GM20000 (cell line): ENCODE data around the gene SNX27.

Source experiments
- DNase-seq: peaks from one replicate; pipeline ENCODE4 v3.0.0; 2012; ENCODE audit warnings: low spot score
- CTCF ChIP-seq: IDR thresholded peaks from 2 replicates; pipeline ENCODE4 v1.5.1; 2012; ENCODE audit warnings: mild to moderate bottlenecking, control low read depth; ENCODE audit errors: extremely low read depth, missing control alignments

The SNX27 gene

DNA sequence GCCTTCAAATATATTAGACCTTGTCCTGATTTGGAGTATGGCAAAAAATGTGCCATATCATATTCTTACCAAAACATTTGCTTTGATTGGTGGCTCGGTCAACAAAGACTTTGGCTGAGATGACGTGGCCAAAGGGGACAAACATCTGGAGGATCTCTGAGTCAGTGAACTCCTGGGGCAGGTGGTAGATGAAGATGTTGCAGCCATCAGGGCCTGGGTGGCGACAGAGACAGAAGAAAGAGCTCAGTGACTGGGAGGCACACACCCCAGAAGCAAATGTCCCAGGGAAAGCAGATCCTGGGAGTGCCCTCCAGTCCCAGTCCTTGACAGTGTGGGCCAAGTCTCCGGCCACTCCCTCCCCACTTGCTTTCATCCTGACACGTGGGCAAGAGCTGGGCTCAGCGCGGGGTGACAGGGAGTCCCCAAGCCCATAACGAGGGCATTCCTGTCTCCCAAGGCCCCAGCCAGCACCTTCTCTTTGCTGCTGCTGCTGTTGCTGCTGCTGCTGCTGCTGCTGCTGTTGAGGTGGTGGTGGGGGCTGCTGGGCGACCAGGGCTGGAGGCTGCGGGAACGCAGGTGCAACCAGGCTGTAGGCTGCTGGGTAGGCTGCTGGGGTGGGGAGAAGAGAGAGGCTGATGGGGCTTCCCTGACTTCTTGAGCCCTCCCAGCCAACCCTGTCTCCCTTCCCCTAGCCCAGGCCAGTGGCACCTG, 94.1 kb downstream of the SNX27 start:
- no peak for TF ChIP-seq CTCF
- DNase-seq, result no peak

DNA sequence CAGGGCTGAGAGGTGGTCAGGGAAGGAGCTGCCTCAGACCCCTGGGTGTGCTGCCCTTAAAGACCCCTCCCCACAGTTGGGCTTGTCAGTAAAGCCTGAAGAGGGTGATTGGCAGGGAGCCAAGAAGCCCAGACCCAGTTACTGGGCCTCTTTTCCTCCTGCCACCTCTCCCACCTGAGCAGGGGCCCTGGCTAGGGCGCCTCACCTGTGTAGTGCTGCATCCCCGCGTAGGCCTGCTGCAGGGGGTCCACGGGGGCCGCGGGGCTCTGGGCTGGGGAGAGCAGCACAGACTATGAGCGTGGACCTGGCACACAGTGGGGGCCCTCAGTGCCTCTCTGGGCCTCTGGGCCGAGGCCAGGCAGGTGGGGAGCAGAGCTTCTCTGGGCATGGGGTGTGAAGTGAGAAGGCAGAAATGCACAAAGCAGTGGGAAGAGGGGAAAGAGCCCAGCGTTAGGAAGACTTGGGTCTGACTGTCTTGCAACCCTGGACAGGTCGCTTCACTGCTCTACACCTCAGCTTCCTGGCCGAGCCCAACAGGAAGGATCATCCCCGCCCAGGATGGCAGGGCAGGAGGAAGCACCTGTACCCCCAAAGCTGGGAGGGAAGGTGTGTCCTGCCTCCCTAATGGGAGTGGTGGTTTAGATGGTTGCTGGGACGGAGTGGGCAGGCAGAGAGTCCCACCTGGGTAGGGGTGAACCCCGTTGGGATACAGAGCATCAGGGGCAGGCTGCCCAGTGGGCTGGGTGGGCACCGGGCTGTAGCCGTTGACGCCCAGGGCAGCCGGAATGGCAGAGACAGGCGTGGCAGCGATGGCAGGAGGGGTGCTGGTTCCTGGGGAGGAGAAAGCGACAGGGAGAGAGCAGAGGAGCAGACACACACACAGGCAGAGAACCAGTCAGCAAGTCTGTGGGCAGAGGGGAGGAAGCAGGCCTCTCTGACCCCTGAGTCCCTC, 94.9 kb downstream of the SNX27 start:
- no peak for TF ChIP-seq CTCF
- DNase-seq, result no peak

- no peak for DNase-seq
- TF ChIP-seq CTCF, result no peak
These were observed 95.8 kb downstream of the SNX27 start for GRCh38 chr1:151707541-151708065.

- TF ChIP-seq CTCF, result no peak
- no peak for DNase-seq
These were observed 97.0 kb downstream of the SNX27 start for GRCh38 chr1:151708891-151709290.

DNA sequence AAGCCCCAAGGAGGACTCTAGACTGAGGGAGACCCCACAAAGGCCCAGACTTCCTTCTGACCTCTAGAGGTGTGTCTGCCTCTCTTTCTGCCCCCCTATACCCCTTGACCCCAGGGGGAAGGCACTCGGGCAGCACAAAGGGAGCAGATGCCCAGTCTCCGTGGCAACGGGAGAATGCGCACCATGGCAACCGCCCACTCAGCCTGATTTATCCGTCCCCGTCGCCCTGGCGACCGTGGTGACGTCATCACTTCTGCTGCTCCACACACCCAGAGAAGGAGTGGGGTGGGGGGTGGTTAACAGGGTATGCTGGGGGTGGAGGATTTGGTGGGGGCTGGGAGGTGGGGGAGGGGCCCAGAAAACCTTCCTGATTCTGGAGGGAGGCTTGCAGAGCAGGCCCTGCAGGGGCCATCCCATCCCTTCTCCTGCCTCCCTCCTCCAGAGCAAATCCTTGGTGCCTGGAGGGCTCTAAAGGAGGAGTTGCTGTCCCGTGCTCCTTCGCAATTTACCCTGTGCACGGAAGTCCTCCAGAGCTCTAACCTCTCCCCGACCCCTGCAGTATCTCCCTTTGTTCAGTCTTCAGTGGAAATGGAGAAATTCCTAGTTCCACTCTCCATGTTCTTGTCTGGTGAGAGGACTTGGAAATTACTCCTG, 98.5 kb downstream of the SNX27 start:
- TF ChIP-seq CTCF, result no peak
- DNase-seq, result no peak

DNA sequence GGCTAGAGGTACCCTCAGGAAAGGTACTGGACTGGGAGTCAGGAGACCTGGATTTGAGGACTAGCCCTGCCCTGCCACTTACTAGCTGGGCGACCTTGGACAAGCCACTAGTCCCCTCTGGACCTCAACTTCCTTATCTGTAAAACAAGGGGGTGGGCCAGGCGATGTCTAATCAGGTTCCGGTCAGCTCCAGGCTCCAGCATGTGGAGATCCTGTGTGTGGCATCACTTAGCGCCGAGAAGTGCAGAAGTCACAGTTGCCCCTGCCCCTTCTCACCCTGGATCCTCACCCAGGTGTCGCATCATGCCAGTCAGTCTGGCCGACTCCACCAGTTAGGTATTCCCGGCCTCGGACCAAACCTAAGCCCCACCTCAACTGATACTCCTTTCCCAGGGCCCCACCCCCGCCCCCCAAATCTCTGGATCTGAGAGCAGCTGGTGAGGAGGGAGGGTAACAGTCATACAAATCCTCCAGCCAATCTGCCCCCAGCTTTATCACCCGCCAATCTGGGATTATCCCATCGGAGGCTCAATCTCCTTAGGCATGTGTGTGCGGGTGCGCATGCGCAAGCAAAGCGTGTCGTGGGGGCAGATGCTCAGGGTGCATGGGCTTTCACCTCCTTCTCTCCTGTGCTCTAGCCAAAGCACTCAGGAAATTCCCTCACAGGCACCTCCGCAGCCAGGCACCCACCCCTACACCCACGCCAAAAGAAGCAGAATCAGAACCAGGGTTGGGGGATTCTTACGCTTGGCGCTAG, 99.4 kb downstream of the SNX27 start:
- TF ChIP-seq CTCF, result no peak
- DNase-seq, result no peak
